ENCODE data around the gene COA3. TPM values are rescaled to one million over a fixed set of nuclear protein-coding genes. Genes with fewer than 3 reads are reported as not detected.

COA3 gene
- total RNA-seq, 1 experiment from 2014 or later: 74.2 TPM

DNA sequence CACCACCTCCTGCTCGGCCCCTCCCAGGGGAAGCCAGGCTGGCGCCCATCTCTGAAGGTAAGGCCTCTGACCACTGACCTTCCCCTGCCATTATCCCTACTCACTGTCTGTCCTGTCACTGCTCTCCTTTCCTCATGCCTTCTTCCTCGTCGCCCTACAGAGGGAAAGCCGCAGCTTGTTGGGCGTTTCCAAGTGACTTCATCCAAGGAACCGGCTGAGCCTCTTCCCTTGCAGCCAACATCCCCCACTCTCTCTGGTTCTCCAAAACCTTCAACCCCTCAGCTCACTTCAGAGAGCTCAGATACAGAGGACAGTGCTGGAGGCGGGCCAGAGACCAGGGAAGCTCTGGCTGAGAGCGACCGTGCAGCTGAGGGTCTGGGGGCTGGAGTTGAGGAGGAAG is 3.0 kb downstream of the COA3 start:
- H4K5ac ChIP-seq (ENCODE audit: insufficient read length, low read depth, low read length): no peak overlapping the region
- Mint-ChIP-seq H3K9me3 (peaks cover 5 to 8% of the 10 kb centered on the region in 2 experiments), H3K36me3 (ENCODE audit: insufficient read depth in 1 of 3, low read depth in 3 of 3) (peaks cover 5 to 24% (median 20%) of the 10 kb centered on the region in 3 experiments; a peak in 6 of 7 replicates), H3K4me1 (peaks cover 6 to 7% of the 10 kb centered on the region in 2 experiments), H3K4me3 (peak overlapping the region in 1 of 2 experiments; percentile 42; a peak in 1 of 5 replicates), H3K27ac (peak overlapping the region in 1 of 3 experiments; percentile 50; a peak in 1 of 7 replicates), H3K27me3 (ENCODE audit: low read depth) (peaks cover 17% of the 10 kb centered on the region)
- H3K23ac ChIP-seq (ENCODE audit: insufficient read length, low read depth, low read length): no peak overlapping the region
- H3K4me1 ChIP-seq (ENCODE audit: insufficient read depth, low read length): no peaks in the 10 kb centered on the region; the same call in 1 of the 2 replicates
- H2AK5ac ChIP-seq (ENCODE audit: insufficient read length, low read length): no peak overlapping the region
- no peak overlapping the region for H2AFZ ChIP-seq (ENCODE audit: low read length)
- H4K8ac ChIP-seq (replicated peaks; ENCODE audit: insufficient read length, low read depth, low read length): no peak overlapping the region
- no peak overlapping the region for H2BK5ac ChIP-seq (ENCODE audit: insufficient read length, low read length)
- H2BK20ac ChIP-seq (ENCODE audit: low read depth, low read length, poor library complexity, severe bottlenecking): no peak overlapping the region
- no peak overlapping the region for H3K18ac ChIP-seq (ENCODE audit: insufficient read length, low read depth, low read length)
- no peaks in the 10 kb centered on the region for H3K27me3 ChIP-seq (ENCODE audit: insufficient read depth, low read length)
- no peak overlapping the region for H4K91ac ChIP-seq (ENCODE audit: insufficient read length, low read depth, low read length)
- no peak overlapping the region for H2BK120ac ChIP-seq (ENCODE audit: low read depth, low read length, poor library complexity, severe bottlenecking)
- no peak overlapping the region for H3K4ac ChIP-seq (ENCODE audit: low read depth, low read length)
- H3T11ph ChIP-seq (ENCODE audit: low read length): no peak overlapping the region
- H3K56ac ChIP-seq (ENCODE audit: insufficient read length, low read depth, low read length): no peak overlapping the region
- H3K23me2 ChIP-seq (ENCODE audit: insufficient read length, low read depth, low read length, poor library complexity, severe bottlenecking): no peaks in the 10 kb centered on the region
- no peak overlapping the region for H3K4me2 ChIP-seq (ENCODE audit: insufficient read depth, insufficient read length, low read length)
- H3K79me1 ChIP-seq (ENCODE audit: insufficient read depth, low read depth, low read length, poor library complexity, severe bottlenecking): no peaks in the 10 kb centered on the region
- H3K9me3 ChIP-seq (ENCODE audit: control insufficient read depth, low read depth, low read length): no peaks in the 10 kb centered on the region
- no CpG with 5 or more reads among the region's 10 CpGs for WGBS (ENCODE audit: extremely low coverage, insufficient read length, low lambda C conversion rate)
- no peak for DNase-seq
- H3K27ac ChIP-seq (ENCODE audit: insufficient read length, low read depth, low read length): no peak overlapping the region
- H3K79me2 ChIP-seq (ENCODE audit: insufficient read depth, low read length): no peaks in the 10 kb centered on the region
- H3K14ac ChIP-seq (ENCODE audit: insufficient read depth, low read length): no peak overlapping the region
- H3K9ac ChIP-seq (ENCODE audit: extremely low read depth, insufficient read length, low read length): no peak overlapping the region
- no peaks in the 10 kb centered on the region for H4K20me1 ChIP-seq (ENCODE audit: control insufficient read depth, insufficient read depth, insufficient read length)
- TF ChIP-seq, protein P1, sequence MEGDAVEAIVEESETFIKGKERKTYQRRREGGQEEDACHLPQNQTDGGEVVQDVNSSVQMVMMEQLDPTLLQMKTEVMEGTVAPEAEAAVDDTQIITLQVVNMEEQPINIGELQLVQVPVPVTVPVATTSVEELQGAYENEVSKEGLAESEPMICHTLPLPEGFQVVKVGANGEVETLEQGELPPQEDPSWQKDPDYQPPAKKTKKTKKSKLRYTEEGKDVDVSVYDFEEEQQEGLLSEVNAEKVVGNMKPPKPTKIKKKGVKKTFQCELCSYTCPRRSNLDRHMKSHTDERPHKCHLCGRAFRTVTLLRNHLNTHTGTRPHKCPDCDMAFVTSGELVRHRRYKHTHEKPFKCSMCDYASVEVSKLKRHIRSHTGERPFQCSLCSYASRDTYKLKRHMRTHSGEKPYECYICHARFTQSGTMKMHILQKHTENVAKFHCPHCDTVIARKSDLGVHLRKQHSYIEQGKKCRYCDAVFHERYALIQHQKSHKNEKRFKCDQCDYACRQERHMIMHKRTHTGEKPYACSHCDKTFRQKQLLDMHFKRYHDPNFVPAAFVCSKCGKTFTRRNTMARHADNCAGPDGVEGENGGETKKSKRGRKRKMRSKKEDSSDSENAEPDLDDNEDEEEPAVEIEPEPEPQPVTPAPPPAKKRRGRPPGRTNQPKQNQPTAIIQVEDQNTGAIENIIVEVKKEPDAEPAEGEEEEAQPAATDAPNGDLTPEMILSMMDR (conservative IDR thresholded peaks at IDR 0.05): no peak
- no peak overlapping the region for H2BK12ac ChIP-seq (ENCODE audit: insufficient read length, low read depth, low read length)
- no peak overlapping the region for H2BK15ac ChIP-seq (ENCODE audit: low read depth, low read length)

Data from H9 (cell line).